Mucosa of descending colon (tissue), 3 donors: ENCODE results near the gene BRD9. TPM values are rescaled to one million over a fixed set of nuclear protein-coding genes. Genes with fewer than 3 reads are reported as not detected.

Experiments
- ATAC-seq: fragments of 200-7000 bp; cut with Tn5 transposase; one replicate; pipeline ENCODE4 v1.9.1; 2020; ENCODE audit warnings: mild to moderate bottlenecking, moderate library complexity
- DNase-seq, 3 donors: peaks; one replicate each; pipeline ENCODE4 v3.0.0-alpha.2; 2020
- H3K36me3 ChIP-seq: fragments of 200-600 bp; one replicate; pipeline ENCODE4 v1.8.0; 2021; ENCODE audit warnings: low read depth, mild to moderate bottlenecking
- H3K4me1 ChIP-seq: fragments of 200-600 bp; one replicate; pipeline ENCODE4 v1.8.0; 2021; ENCODE audit warnings: low read depth, mild to moderate bottlenecking
- H3K4me3 ChIP-seq: fragments of 200-600 bp; one replicate; pipeline ENCODE4 v1.8.0; 2021; ENCODE audit warnings: mild to moderate bottlenecking
- H3K9me3 ChIP-seq: fragments of 200-600 bp; one replicate; pipeline ENCODE4 v1.8.0; 2021; ENCODE audit warnings: mild to moderate bottlenecking
- CTCF ChIP-seq: fragments of 200-600 bp; IDR thresholded peaks from one replicate; pipeline ENCODE4 v1.8.0; 2022; ENCODE audit warnings: antibody characterized with exemption, mild to moderate bottlenecking
- intact Hi-C, 2 donors: fragments of 100-400 bp; cut with DNase I in 1 of 2; cut with micrococcal nuclease in 1 of 2; formaldehyde crosslinking; loops; one replicate each; pipeline versions ENCODE4 v1.11.0 to v1.11.1; 2022; cut with DNase I, micrococcal nuclease
- total RNA-seq, 3 donors: library from RNA; stranded (reverse); fragmentation: NEBNext Ultra II Directional in 2 of 3; extraction: Animal tissue kit (Norgen Biotek cat#: 25700) in 2 of 3; gene quantifications; one replicate each; pipeline versions ENCODE4 v1.2.1 to v1.2.4, GENCODE V29; 2021 to 2023
- donor health status: DM: no; HTN: no; CAD: no; lungs with moderate emphysema.
- donor health status: DM: no; HTN: no; CAD: no.
- donor health status: DM: no; HTN: yes; CAD: no.

The BRD9 gene
- total RNA-seq, 3 donors from 2014 or later: 30.8 to 46.5 (median 36.7) TPM

- DNase-seq (no peak), ATAC-seq (no peak)
- no peaks in the 10 kb centered on the region for H3K36me3 ChIP-seq
- TF ChIP-seq CTCF: no peak
- intact Hi-C loops: no loop called here
- no peak overlapping the region for H3K4me3 ChIP-seq
- H3K4me1 ChIP-seq: no peaks in the 10 kb centered on the region
- H3K9me3 ChIP-seq: no peaks in the 10 kb centered on the region
Measured at GRCh38 chr5:914612-915011, 22.0 kb upstream of the BRD9 start.

- Histone ChIP-seq H3K4me3 (no peak overlapping the region), H3K36me3 (no peaks in the 10 kb centered on the region), H3K9me3 (no peaks in the 10 kb centered on the region), H3K4me1 (no peaks in the 10 kb centered on the region)
- intact Hi-C loops: no loop called here
- DNase-seq: no peak
- TF ChIP-seq CTCF: no peak
- ATAC-seq: no peak
Measured at GRCh38 chr5:914174-914573, 21.6 kb upstream of the BRD9 start.

- ATAC-seq: peak; percentile 29
- Histone ChIP-seq H3K4me1 (no peaks in the 10 kb centered on the region), H3K36me3 (no peaks in the 10 kb centered on the region), H3K9me3 (no peaks in the 10 kb centered on the region), H3K4me3 (no peak overlapping the region)
- no peak for TF ChIP-seq CTCF
- DNase-seq: no peak
- intact Hi-C loops: no loop called here
Measured at GRCh38 chr5:912280-913091, 19.9 kb upstream of the BRD9 start.

GRCh38 chr5:911601-912000 is 19.0 kb upstream of the BRD9 start:
- intact Hi-C loops: no loop called here
- Histone ChIP-seq H3K4me1 (no peaks in the 10 kb centered on the region), H3K9me3 (no peaks in the 10 kb centered on the region), H3K36me3 (no peaks in the 10 kb centered on the region), H3K4me3 (no peak overlapping the region)
- no peak for DNase-seq
- ATAC-seq: no peak
- TF ChIP-seq CTCF: no peak

GRCh38 chr5:910769-911160 is 18.2 kb upstream of the BRD9 start:
- Histone ChIP-seq H3K4me1 (no peaks in the 10 kb centered on the region), H3K4me3 (no peak overlapping the region), H3K9me3 (no peaks in the 10 kb centered on the region), H3K36me3 (no peaks in the 10 kb centered on the region)
- intact Hi-C loops: no loop called here
- ATAC-seq (no peak), DNase-seq (no peak)
- TF ChIP-seq CTCF: no peak
